GM03348 (cell line): ENCODE data around the gene BZW1.
"Not testable (repeated sequence)": the region's sequence is repeated elsewhere in the genome, so short reads cannot be mapped to it uniquely, and the experiment has no call there.

ENCODE experiments used
- DNase-seq: peaks from one replicate; pipeline ENCODE4 v3.0.0; 2012; ENCODE audit warnings: low spot score

BZW1 gene

DNA sequence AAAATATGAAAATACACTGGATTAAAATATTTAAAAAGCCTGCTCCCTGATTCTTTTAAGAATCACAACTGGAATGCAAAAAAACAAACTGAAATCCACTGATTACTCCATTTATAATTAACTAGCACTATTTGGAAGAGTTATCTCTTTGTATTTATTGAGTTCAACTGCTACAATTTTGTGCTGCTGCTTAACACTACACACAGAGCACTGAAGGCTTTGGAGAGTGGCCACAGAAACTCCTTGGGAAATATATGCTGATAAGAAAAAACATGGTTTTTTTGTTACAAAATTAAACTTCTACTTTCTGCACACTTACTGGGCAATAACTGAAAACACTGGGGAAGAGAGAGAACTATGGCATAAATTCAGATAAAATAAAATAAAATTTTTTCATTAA, 19.8 kb upstream of the BZW1 start:
- DNase-seq: no peak

DNA sequence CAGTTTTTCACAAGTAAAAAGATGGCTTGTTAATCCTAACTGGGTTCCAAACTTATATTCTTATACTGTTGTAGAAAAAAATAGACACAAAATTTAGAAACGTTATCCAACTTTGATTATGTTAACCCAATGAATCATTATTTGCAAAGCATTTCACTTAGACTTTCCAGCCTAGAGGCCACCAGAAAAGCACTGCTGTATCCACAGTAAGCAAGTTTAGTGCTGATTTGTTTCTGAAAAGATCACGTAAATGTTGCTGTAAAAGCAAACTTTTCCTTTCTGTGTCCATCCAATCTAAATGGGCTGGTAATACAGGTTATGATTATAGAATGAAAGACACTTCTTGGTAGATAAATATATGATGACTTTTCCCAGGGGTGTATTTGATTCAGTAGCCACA, 17.6 kb upstream of the BZW1 start:
- no peak for DNase-seq

GRCh38 chr2:200795028-200795440, 16.7 kb upstream of the BZW1 start:
- DNase-seq: no peak

GRCh38 chr2:200796561-200796960, 15.1 kb upstream of the BZW1 start:
- DNase-seq: no peak

DNA sequence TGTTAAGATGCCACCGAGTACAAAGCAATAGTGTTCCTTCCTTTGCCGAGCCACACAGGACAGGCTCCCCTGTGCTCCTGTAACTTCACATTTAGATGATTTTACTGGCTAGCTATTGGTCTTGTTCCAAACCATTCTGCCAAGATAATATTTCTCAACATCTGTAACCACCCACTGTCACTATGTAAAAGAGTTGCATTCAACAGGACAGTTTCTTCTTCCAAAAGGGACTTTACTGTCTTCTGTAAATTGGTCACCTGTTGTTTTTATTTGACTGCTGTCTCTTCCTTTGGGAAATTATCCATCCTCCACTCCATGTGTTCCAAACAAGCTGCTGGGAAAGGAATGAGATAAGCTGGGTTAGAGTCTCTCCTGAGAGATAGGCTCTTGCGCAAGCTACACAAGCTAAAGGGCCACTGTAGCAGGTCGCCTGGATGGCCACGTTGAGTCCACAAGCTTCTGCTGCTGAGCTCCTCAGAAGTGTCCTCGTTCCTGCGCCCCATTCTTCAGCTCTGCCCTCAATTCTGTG, 14.4 kb upstream of the BZW1 start:
- DNase-seq: peak; percentile 14

DNA sequence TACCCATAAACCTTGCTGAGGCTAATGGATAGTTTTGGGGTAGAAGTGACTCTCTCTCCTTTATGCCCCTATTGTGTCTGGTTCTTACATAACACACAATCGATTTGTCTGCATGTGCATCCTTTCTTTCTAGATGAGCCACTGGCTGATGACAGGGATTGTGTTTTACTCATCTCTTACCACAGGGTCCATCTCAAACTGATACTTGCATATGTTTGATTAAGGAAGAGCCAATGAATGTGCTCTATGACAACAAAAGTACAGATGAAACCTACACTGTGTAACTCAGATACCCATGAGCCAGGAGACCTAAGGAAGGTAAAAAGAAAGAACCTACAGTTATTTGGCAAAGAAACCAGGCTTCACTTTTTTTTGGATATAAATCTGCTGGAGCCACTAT, 13.2 kb upstream of the BZW1 start:
- no peak for DNase-seq

- DNase-seq: no peak
Measured at GRCh38 chr2:200800458-200800857, 11.3 kb upstream of the BZW1 start.

DNA sequence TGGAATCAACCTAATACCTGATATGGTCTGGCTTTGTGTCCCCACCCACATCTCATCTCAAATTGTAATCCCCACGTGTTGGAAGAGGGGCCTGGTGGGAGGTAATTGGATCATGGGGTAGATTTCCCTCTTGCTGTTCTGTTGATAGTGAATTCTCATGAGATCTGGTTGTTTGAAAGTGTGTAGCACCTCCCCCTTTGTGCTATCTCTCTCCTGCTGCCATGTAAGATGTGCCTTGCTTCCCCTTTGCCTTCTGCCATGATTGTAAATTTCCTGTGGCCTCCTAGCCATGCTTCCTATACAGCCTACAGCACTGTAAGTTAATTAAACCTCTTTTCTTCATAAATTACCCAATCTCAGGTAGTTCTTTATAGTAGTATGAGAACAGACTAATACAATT, 10.3 kb upstream of the BZW1 start:
- DNase-seq: not testable (repeated sequence)

GRCh38 chr2:200809506-200810251, 2.0 kb upstream of the BZW1 start:
- no peak for DNase-seq

DNA sequence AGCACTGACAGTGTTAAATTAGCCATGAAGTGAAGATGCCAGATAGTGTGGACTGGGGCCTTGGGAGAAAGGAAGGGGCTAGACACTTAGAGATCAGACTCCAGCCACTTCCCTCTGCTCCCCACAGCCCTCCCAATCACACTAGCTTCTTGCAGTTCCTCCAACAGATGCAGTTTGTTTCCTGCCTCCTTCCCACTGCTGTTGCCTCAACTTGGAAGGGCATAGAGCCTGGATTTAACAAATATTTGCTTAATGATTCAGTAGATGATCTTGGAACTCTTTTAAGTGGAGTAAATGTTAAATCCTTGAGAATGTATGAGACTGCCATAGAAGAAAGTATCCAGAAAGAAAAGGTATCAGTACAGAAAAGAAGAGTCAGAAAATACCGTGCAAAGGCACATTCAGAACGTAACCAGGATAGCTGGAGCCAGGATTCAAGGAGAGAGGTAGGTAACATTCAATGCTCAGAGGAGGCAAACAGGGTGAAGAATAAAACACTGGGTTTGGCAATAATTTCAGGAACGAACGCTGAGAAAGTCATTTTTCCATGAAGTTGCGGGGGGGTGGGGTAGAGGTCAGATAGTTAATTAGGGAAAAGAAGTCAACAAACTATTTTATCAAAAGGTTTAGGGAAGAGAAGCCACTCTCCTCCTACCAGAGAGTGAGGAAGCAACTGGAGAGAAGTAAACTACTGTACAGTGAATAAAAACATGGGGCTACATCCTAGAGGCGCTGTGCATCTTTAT, 1.3 kb upstream of the BZW1 start:
- DNase-seq: peak; percentile 69

DNA sequence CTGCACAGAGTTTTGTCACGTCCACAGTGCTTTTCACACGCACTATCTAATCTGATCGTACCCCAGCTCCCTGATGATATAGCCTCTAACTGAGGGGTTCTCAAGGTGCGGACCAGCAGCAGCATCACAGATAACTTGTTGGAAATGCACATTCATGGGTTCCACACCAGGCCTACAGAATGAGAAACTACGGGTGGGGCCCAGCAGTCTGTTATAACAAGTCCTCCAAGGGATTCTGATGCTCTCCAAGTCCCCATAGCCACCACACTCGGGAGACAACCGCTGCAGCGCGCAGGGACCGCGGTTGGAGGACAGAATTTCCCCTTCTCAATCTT, 745 bp upstream of the BZW1 start:
- no peak for DNase-seq

DNA sequence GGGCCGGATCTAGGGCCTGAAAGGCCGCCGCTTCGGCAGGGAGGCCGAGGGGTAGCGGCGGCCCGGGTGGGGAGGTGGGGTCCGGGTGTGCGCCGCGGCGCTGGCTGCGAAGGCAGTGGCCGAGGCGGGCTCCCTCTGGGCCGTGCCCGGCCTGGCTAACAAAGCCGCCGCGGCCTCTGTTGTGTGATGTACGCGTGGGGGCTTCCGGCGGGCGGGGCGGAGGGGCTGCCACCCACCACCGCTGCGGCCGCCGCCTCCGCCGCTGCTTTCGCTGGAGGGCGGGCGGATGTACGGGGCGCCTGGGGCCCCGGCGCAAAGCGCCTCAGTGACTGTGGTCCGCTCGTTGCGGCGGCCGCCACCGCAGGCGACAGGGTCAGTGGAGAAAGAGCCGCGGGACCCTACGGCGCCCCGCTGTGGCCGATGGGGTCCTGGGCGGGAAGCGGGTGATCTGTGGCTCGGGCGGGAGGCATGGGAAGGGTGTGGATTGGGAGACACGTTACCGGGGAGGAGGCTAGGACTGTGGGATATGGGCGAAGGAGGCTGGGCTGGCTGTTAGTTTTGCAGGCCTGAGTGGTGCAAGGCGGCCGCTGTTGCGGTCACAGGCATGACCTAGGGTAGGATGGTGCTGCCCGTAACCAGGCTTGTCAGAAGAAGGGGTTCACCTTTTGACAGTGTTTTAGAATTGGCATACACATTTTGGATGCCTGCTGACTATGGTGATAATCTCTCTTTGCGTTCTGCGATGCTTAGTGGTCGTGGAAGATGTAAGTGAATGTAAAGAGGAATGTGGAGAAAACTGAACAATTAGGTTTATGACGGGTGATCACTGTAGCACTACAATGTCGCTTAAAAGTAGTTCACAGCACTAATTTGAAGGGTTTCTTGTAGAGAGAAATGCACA, 662 bp downstream of the BZW1 start:
- DNase-seq: peak; percentile 84

DNA sequence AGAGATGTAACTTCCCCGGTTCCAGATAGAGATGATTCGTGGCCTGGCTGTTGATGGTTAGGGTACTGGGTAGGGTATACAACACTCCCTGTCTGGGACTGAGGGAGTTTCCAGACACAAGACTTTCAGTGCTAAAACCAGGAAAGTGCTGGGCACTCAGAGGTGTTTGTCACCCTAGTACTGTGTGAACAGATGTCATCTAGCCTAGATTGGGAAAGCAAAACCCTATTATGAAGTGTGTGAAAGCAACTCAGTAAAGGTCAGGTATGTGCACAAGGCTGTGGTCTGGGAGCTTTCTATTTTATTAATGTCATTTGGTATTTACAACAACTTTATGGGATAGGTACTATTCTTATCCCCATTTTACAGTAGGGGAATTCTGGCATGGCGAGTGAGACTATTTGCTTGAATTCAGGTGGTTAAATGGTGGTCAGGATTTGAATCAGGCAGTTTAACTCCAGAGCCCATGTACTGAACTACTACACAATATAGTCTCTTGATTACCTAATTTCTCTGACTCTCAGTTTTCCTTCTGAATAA, 2.6 kb downstream of the BZW1 start:
- DNase-seq: no peak

- no peak for DNase-seq
Measured at GRCh38 chr2:200814917-200815316, 3.2 kb downstream of the BZW1 start.

DNA sequence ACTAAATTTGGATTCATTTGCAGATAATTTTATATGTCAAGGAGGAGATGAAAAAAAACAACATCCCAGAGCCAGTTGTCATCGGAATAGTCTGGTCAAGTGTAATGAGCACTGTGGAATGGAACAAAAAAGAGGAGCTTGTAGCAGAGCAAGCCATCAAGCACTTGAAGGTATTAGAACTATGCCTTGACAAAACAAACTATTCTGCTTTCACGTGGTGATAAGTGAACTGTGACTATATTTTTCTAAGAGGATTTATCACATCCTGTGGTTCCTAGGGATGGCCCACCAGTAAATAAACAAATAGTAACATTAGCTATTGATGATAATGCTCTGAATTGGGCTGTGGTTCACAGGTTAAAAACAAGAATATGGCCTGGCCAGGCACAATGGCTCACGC, 7.0 kb downstream of the BZW1 start:
- not testable (repeated sequence) for DNase-seq

GRCh38 chr2:200820573-200821234, 9.0 kb downstream of the BZW1 start:
- DNase-seq: no peak

GRCh38 chr2:200821686-200822245, 10.1 kb downstream of the BZW1 start:
- no peak for DNase-seq

DNA sequence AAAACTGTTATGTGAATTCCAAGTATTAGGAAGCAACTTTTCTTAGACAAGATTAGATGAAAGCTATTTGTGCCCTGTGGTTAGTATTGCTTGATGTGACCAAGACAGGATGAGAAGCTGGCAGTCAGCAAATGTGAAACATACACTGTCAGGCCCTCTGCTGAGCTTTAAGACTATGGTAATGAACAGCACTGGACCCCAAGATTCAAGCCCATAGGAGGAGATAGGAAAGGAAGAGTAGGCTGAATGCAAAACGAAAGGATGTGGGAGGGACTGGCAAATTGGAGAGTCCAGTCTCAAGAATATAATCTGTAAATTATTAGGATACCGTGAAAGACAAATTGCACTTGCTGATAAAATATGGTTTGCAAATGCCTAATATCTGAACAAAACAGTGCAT, 16.4 kb downstream of the BZW1 start:
- DNase-seq: no peak

GRCh38 chr2:200828572-200829257, 17.0 kb downstream of the BZW1 start:
- no peak for DNase-seq

- DNase-seq: no peak
Measured at GRCh38 chr2:200829258-200829655, 17.5 kb downstream of the BZW1 start.

- DNase-seq: no peak
Measured at GRCh38 chr2:200834701-200835100, 23.0 kb downstream of the BZW1 start.
